Activated T-cell treated with anti-CD3 and anti-CD28 coated beads, Interleukin-2, amount 50 U/mL, for 4 hours (primary cell): ENCODE results near the gene LHX5. TPM values are rescaled to one million over a fixed set of nuclear protein-coding genes. Genes with fewer than 3 reads are reported as not detected.

Experiments
- ATAC-seq, 2 donors: fragments of 200-7000 bp; cut with Tn5 transposase; one replicate each; pipeline ENCODE4 v1.10.0; 2021
- DNase-seq: peaks from one replicate; pipeline ENCODE4 v3.0.0-alpha.2; 2020
- H3K27me3 Mint-ChIP-seq: one replicate; pipeline ENCODE4 v1.8.0; 2021; ENCODE audit warnings: low read depth, mixed read lengths
- H3K36me3 Mint-ChIP-seq: one replicate; pipeline ENCODE4 v1.8.0; 2022; ENCODE audit warnings: mixed read lengths; ENCODE audit not compliant: insufficient read depth
- H3K4me1 Mint-ChIP-seq: one replicate; pipeline ENCODE4 v1.8.0; 2021; ENCODE audit warnings: low read depth, mixed read lengths
- H3K4me3 Mint-ChIP-seq: one replicate; pipeline ENCODE4 v1.8.0; 2021; ENCODE audit warnings: mild to moderate bottlenecking, moderate library complexity, mixed read lengths
- H3K9me3 Mint-ChIP-seq: one replicate; pipeline ENCODE4 v1.8.0; 2021; ENCODE audit warnings: mixed read lengths
- total RNA-seq, 3 donors: library from RNA; stranded (reverse); gene quantifications; one replicate each; pipeline ENCODE4 v1.2.1, GENCODE V29; 2021

Gene LHX5
- total RNA-seq, 3 donors from 2014 or later, result not detected

- no peaks in the 10 kb centered on the region for H3K36me3 Mint-ChIP-seq
- no peak overlapping the region for H3K4me3 Mint-ChIP-seq
- DNase-seq (no peak), ATAC-seq (no peak)
- H3K27me3 Mint-ChIP-seq, result peaks cover 86% of the 10 kb centered on the region
- no peaks in the 10 kb centered on the region for H3K9me3 Mint-ChIP-seq
- peaks cover 12% of the 10 kb centered on the region for H3K4me1 Mint-ChIP-seq
Observed at GRCh38 chr12:113473400-113473799, 1.7 kb upstream of the LHX5 start.

- ATAC-seq, result no peak
- Mint-ChIP-seq H3K4me1 (peaks cover 14% of the 10 kb centered on the region), H3K27me3 (peaks cover 82% of the 10 kb centered on the region), H3K9me3 (no peaks in the 10 kb centered on the region), H3K36me3 (no peaks in the 10 kb centered on the region), H3K4me3 (no peak overlapping the region)
- DNase-seq, result no peak
Observed at GRCh38 chr12:113472191-113473121, 785 bp upstream of the LHX5 start.

GRCh38 chr12:113470871-113471618 lies 626 bp downstream of the LHX5 start:
- peaks cover 19% of the 10 kb centered on the region for H3K4me1 Mint-ChIP-seq
- DNase-seq (no peak), ATAC-seq (no peak)
- no peaks in the 10 kb centered on the region for H3K9me3 Mint-ChIP-seq
- no peaks in the 10 kb centered on the region for H3K36me3 Mint-ChIP-seq
- H3K4me3 Mint-ChIP-seq, result no peak overlapping the region
- H3K27me3 Mint-ChIP-seq, result peaks cover 86% of the 10 kb centered on the region

- ATAC-seq (no peak), DNase-seq (no peak)
- Mint-ChIP-seq H3K27me3 (peaks cover 79% of the 10 kb centered on the region), H3K4me3 (no peak overlapping the region), H3K36me3 (no peaks in the 10 kb centered on the region), H3K9me3 (no peaks in the 10 kb centered on the region), H3K4me1 (peaks cover 20% of the 10 kb centered on the region)
Observed at GRCh38 chr12:113469949-113470743, 1.5 kb downstream of the LHX5 start.

GRCh38 chr12:113469224-113469948 lies 2.3 kb downstream of the LHX5 start:
- Mint-ChIP-seq H3K4me1 (peaks cover 18% of the 10 kb centered on the region), H3K27me3 (peaks cover 79% of the 10 kb centered on the region), H3K36me3 (no peaks in the 10 kb centered on the region), H3K4me3 (no peak overlapping the region), H3K9me3 (no peaks in the 10 kb centered on the region)
- no peak for ATAC-seq
- no peak for DNase-seq

- H3K9me3 Mint-ChIP-seq, result no peaks in the 10 kb centered on the region
- ATAC-seq, result no peak
Observed at GRCh38 chr12:113468365-113469223, 3.1 kb downstream of the LHX5 start.

GRCh38 chr12:113467502-113468364 lies 3.9 kb downstream of the LHX5 start:
- Mint-ChIP-seq H3K4me1 (peaks cover 22% of the 10 kb centered on the region), H3K9me3 (no peaks in the 10 kb centered on the region), H3K36me3 (no peaks in the 10 kb centered on the region), H3K4me3 (no peak overlapping the region), H3K27me3 (peaks cover 74% of the 10 kb centered on the region)
- no peak for DNase-seq
- no peak for ATAC-seq

More at GRCh38 chr12:113468365-113469223, 3.1 kb downstream of the LHX5 start:
- no peak for DNase-seq
- Mint-ChIP-seq H3K4me1 (peaks cover 21% of the 10 kb centered on the region), H3K36me3 (no peaks in the 10 kb centered on the region), H3K4me3 (no peak overlapping the region), H3K27me3 (peaks cover 79% of the 10 kb centered on the region)

- no peak for DNase-seq
- peaks cover 25% of the 10 kb centered on the region for H3K4me1 Mint-ChIP-seq
- no peaks in the 10 kb centered on the region for H3K36me3 Mint-ChIP-seq
- H3K27me3 Mint-ChIP-seq, result peaks cover 75% of the 10 kb centered on the region
- no peaks in the 10 kb centered on the region for H3K9me3 Mint-ChIP-seq
- no peak for ATAC-seq
- no peak overlapping the region for H3K4me3 Mint-ChIP-seq
Observed at GRCh38 chr12:113467142-113467501, 4.5 kb downstream of the LHX5 start.

- Mint-ChIP-seq H3K4me1 (peaks cover 25% of the 10 kb centered on the region), H3K9me3 (no peaks in the 10 kb centered on the region), H3K27me3 (peaks cover 75% of the 10 kb centered on the region), H3K4me3 (no peak overlapping the region), H3K36me3 (no peaks in the 10 kb centered on the region)
- no peak for ATAC-seq
- no peak for DNase-seq
Observed at GRCh38 chr12:113466454-113467141, 5.1 kb downstream of the LHX5 start.

- H3K9me3 Mint-ChIP-seq, result no peaks in the 10 kb centered on the region
- ATAC-seq (no peak), DNase-seq (no peak)
- H3K4me1 Mint-ChIP-seq, result peaks cover 25% of the 10 kb centered on the region
- H3K4me3 Mint-ChIP-seq, result no peak overlapping the region
- H3K27me3 Mint-ChIP-seq, result peaks cover 80% of the 10 kb centered on the region
- H3K36me3 Mint-ChIP-seq, result no peaks in the 10 kb centered on the region
Observed at GRCh38 chr12:113465808-113466453, 5.7 kb downstream of the LHX5 start.

GRCh38 chr12:113464852-113465719 lies 6.6 kb downstream of the LHX5 start:
- ATAC-seq (no peak), DNase-seq (no peak)
- Mint-ChIP-seq H3K9me3 (no peaks in the 10 kb centered on the region), H3K36me3 (no peaks in the 10 kb centered on the region), H3K4me3 (peak overlapping the region; percentile 19), H3K4me1 (peaks cover 25% of the 10 kb centered on the region), H3K27me3 (peaks cover 76% of the 10 kb centered on the region)
